ENCODE measurements around the gene NLRP1. TPM values are rescaled to one million over a fixed set of nuclear protein-coding genes. Genes with fewer than 3 reads are reported as not detected.

The NLRP1 gene
- total RNA-seq, 4 donors from 2014 or later, result 10.4 to 33.4 (median 14.3) TPM

DNA sequence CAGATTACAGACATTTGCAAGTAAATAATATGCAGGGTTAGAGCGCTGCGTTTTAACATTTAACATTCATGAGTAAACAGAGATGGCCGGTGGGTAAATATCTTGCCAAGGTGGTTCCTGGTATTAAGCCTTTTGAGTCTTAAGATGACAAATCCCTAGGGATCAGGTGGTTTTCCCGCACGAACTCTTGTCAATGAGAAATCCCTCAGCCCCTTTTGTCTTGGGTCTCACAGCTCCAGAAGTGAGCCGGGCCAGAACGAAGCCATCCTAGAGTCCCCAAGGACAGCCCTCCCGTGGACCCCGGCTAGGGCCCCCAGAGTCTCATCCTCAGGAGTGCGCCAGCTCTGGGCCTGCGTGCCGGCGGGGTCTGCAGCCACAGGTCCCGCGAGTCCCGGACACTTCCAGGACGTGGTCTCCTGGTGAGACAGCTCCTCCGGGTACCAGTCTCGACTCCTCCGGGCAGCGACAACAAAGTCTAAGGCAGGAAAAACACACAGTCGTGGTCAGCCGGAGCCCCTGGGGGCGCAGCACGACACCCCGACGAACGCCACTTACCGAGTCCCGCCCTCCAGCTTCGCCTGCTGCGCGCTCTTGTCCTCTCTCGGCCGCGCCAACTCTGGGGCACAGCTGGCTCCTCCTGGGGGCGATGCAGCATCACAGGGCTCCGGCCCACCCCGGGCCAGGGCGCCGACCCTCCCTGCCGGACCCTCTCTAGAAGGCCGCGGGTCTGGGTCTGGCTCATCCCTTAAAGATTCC lies 84.7 kb downstream of the NLRP1 start:
- Histone ChIP-seq H3K27ac (peak overlapping the region in 1 of 4 donors; percentile 68), H3K9me3 (no peaks in the 10 kb centered on the region), H3K36me3 (peaks cover 0 to 1% (median 0%) of the 10 kb centered on the region in 3 donors), H3K4me1 (peaks cover 7 to 20% (median 8%) of the 10 kb centered on the region in 3 donors), H3K4me3 (peak overlapping the region in 3 of 4 donors; percentile 54 to 76 (median 56)), H3K27me3 (peaks cover 0 to 25% (median 0%) of the 10 kb centered on the region in 4 donors)
- intact Hi-C loops (cut with DNase I), result no loop called here
- WGBS, 2 donors, result 74 to 76% methylated on average over 5 to 16 of the region's 44 CpGs
- DNase-seq, result no peak
- no peak for TF ChIP-seq POLR2A (IDR thresholded peaks at IDR 0.05)
- TF ChIP-seq CTCF (IDR thresholded peaks at IDR 0.05), result no peak

- Histone ChIP-seq H3K27me3 (no peaks in the 10 kb centered on the region), H3K9me3 (no peaks in the 10 kb centered on the region), H3K4me1 (peaks cover 0 to 13% (median 0%) of the 10 kb centered on the region in 3 donors), H3K36me3 (peaks cover 0 to 29% (median 8%) of the 10 kb centered on the region in 3 donors), H3K4me3 (no peak overlapping the region), H3K27ac (no peak overlapping the region)
- intact Hi-C loops (cut with DNase I), result no loop called here
- TF ChIP-seq CTCF (IDR thresholded peaks at IDR 0.05), result no peak
- no peak for TF ChIP-seq POLR2A (IDR thresholded peaks at IDR 0.05)
- 93 to 100% methylated on average over 2 of the region's 2 CpGs for WGBS, 2 donors
- DNase-seq, result no peak
Observed at GRCh38 chr17:5492970-5493369, 91.3 kb downstream of the NLRP1 start.

- no peaks in the 10 kb centered on the region for H3K27me3 ChIP-seq
- TF ChIP-seq CTCF (IDR thresholded peaks at IDR 0.05) (no peak), POLR2A (IDR thresholded peaks at IDR 0.05) (no peak)
- no peaks in the 10 kb centered on the region for H3K9me3 ChIP-seq
- no peak for DNase-seq
- peaks cover 0 to 41% (median 8%) of the 10 kb centered on the region in 3 donors for H3K36me3 ChIP-seq
- intact Hi-C loops (cut with DNase I), result no loop called here
- no peak overlapping the region for H3K4me3 ChIP-seq
- H3K27ac ChIP-seq, result no peak overlapping the region
- peaks cover 16 to 44% (median 21%) of the 10 kb centered on the region in 3 donors for H3K4me1 ChIP-seq
- WGBS, 2 donors, result 72 to 77% methylated on average over 8 of the region's 8 CpGs
Observed at GRCh38 chr17:5488752-5489151, 95.6 kb downstream of the NLRP1 start.

DNA sequence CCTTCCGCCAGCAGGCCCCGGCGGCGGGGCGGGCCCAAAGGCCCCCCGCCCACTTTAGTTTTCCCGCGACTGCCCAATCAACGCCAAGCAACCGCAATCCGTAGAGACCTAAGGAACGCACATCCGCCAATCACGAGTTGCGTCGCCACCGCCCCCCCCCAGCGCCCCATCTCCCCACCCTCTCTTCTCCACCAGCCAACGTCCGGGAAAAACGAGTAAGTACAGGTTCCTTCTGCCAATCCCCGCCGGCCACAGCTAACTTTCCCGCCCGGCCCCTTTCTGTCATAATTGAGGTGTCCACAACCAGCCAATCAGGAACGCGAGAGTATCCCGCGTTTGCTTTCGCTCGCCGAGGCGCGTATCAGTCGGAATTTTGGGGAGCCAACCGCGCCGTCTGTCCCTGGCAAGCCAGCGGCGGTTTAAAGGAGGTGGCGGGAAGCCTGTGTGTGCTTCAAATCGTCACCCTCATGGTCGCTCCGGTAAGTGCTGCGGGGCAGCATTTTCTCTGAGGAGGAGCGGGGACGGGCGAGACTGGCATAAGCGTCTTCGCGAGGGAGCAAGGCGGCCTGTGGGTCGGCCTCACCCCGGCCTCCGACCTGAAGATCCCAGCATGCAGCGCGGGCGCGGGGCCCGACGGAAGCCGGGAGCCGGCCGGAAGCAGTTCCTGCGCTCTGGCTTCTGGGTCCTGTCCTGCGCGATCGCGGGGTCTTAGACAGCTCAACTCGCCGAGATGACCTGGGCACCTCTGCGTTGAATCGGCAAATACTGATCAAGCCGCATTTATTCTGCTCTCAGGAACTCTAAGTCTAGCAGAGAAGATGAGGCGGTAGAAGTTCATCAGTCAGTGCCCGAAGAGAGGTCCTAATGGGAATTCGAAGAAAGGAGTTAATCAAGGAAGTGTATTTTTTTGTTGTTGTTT lies 97.8 kb downstream of the NLRP1 start, which contains the start of gene MIS12:
TSS of gene MIS12 (plus strand) at position 361 of the 919 bp plus-strand sequence. CDS start 2,297 bp downstream, outside the sequence.
- 1 to 5% methylated on average over 5 to 7 of the region's 77 CpGs for WGBS, 2 donors
- Histone ChIP-seq H3K4me3 (peak within 1 kb of the TSS; percentile 74 to 97 (median 92)), H3K36me3 (peaks cover 0 to 64% (median 13%) of the 10 kb centered on the region in 3 donors), H3K27me3 (no peaks in the 10 kb centered on the region), H3K27ac (peak within 1 kb of the TSS; percentile 98 to 100 (median 100)), H3K4me1 (peaks cover 16 to 49% (median 21%) of the 10 kb centered on the region in 3 donors), H3K9me3 (no peaks in the 10 kb centered on the region)
- intact Hi-C loops (cut with DNase I), result no loop called here
- DNase-seq, result peak; percentile 98
- peak in 1 of 6 experiments; percentile 32 for TF ChIP-seq CTCF (IDR thresholded peaks at IDR 0.05)
- TF ChIP-seq POLR2A (IDR thresholded peaks at IDR 0.05), result peak in 3 of 4 donors; percentile 52 to 83 (median 65)
